GM19452 (cell line): ENCODE measurements around the gene MTA3.
A peak's percentile ranks its signal among the peaks of the same experiment; 100 is the strongest.
"Not testable (repeated sequence)": the region's sequence is repeated elsewhere in the genome, so short reads cannot be mapped to it uniquely, and the experiment has no call there.

Experiments used
- ATAC-seq: cut with Tn5 transposase; IDR thresholded peaks from one replicate; pipeline ENCODE4 v1.9.1; 2021; ENCODE audit not compliant: unreplicated experiment

The MTA3 gene

DNA sequence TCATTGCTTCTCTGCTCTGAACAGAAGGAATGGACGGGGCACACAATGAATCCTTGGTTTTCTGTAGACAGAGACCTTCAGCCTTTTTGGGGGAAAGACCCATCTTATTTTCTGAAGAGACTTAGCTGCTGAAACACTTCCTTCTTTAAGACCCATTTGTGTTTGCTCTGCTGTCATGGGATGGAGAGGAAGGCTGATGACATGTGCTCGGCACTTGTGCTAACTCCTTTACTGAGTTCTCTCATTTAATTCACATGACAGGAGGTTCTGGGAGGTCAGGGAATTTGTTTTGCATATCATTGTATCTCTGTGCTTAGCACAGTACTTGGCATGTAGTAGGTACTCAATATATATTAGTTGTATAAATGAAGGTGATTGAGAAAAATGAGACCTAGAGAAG, 156.5 kb downstream of the MTA3 start:
- ATAC-seq, result no peak

DNA sequence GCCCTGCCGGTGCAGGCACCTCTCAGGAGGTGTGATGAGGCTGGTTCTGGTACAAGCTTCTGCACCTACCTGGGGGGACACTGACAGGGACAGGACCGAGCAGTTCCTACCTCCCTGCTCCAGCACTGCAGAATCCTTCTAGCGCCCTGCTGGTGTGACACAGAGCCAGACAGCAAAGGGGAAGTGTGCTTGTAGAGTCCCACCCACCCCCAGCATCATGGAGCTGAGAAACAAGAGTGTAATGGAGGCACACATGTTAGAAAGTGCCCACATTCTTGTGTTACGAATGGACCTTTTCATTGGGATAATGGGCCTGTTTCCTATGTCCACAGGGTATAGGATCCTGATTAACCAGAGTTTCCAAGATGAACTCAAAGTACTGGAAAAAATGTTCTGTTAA, 157.2 kb downstream of the MTA3 start:
- no peak for ATAC-seq

DNA sequence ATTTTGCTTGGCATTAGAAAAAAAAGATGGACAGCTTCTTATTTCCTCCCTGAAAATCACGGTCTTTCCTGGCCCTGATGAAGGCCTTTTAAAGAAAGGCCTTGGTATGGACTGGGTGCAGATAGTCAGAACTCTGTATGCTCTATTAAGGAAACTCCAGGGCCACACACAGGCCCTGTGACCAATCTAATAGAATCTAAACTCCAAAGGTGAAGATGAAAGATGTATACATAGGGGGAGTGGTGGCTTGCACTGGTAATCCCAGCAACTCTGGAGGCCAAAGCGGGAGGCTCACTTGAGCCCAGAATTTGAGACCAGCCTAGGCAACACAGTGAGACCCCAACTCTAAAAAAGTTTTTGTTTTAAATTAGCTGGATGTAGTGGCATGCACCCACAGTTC, 158.2 kb downstream of the MTA3 start:
- ATAC-seq, result no peak

- ATAC-seq, result not testable (repeated sequence)
Measured at GRCh38 chr2:42731316-42731715, 162.9 kb downstream of the MTA3 start.

GRCh38 chr2:42733852-42734251, 165.4 kb downstream of the MTA3 start:
- no peak for ATAC-seq

GRCh38 chr2:42736598-42737322, 168.3 kb downstream of the MTA3 start:
- no peak for ATAC-seq

GRCh38 chr2:42741140-42741539, 172.7 kb downstream of the MTA3 start:
- ATAC-seq, result no peak

DNA sequence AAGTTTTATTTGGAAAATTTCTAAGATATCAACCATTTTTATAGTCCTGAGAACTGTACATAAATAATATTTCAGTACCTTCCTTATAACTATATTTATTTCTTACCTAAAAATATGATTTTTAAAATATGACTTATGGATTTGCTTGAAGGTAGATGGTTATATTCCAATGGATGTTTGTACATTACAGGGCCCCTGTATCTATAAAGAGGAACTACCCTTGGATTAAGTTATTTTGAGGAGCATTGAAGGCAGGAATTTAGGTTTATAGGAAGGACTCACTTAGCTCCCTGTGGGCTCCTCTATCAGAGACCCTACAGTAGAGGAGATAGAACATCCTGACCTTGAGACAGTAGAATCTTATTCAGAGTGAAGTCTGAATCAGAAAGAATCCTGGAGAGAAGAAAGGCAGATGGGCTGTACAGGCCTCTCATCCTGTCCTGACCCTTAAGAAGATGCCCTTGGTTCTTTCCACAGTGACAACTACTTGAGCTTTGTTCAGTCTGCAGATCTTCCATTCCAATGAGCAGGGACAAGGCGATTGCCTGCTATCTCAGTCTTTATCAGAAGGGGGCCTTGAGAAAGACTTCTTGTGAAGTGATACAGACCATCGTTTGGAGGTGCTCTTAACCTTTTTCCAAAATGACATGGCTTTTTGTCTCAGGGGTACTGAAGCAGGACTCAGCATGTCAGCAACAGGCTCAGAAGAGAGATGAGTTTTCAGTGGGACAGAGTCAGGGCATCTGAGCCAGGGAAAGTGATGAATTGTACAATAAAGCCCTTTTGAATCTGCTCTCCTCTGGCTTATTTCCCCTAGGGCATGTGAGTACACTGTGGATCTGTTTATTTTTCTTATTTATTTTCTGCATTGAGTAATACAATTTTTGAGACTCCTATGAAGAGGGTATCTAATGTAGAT, 174.6 kb downstream of the MTA3 start:
- ATAC-seq, result no peak

GRCh38 chr2:42743659-42743990, 175.2 kb downstream of the MTA3 start:
- ATAC-seq, result no peak

DNA sequence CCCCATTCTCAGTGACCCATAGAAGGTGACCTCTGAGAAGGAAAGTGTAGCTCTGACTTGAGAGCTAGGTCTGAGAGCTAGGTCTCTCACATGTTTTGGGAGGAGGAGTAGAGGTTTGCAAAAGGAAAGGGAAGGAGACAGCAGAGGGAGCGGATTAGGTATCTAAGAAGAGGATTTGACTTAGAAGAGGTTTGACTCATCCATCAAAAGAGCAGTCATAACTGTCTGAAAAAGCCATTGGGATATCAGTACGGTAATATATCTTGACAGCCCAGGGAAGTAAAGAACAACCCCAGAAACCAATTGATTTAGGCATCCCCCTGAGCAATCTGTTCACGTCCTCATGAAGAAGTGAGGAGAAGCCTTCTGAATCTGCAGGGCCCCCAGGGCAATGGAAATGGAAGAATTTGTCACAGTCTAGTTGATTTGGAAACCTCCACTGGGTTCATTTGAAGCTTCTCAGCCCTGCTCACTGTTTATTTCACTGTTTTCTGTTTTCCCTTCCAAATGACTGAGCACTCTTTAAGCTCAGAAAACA, 176.2 kb downstream of the MTA3 start:
- ATAC-seq, result no peak

DNA sequence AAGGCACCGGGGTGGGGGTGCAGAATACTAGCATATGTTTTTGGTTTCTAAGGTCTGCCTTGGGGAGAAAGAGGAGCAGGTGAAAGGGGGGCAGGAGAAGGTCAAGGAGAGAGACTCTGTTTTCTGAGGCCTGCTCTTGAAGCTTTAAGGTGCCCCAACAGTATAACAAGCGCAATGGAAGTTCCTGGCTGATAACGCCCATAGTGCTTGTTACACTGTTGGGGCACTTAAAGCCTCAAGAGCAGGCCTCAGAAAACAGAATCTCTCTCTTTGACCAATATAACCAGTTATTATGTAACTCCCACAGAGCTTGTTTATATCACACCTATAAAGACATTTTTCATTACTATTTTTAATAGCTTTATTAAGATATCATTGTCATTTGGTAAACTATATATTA, 179.0 kb downstream of the MTA3 start:
- no peak for ATAC-seq

DNA sequence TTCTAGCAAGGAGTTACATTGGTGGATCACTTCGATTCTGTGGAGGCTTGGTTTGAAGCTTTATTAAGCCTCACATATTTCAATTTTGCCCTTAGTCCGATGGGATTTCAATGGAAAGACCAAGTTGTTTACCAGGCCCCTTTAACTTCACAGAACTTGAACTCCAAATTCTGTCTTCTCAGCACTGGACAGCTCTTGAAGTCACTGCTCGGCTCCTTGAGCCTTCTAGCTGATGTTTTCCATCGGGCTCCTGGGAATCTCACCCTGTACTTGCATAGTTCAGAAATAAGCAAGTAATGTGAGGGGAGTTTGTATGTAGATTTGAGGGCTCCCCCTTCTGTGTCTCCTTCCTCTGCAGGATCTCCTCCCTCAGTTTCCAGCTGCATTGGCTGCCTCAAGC, 180.4 kb downstream of the MTA3 start:
- no peak for ATAC-seq

- ATAC-seq, result peak; percentile 54
Measured at GRCh38 chr2:42752314-42752713, 183.9 kb downstream of the MTA3 start.

DNA sequence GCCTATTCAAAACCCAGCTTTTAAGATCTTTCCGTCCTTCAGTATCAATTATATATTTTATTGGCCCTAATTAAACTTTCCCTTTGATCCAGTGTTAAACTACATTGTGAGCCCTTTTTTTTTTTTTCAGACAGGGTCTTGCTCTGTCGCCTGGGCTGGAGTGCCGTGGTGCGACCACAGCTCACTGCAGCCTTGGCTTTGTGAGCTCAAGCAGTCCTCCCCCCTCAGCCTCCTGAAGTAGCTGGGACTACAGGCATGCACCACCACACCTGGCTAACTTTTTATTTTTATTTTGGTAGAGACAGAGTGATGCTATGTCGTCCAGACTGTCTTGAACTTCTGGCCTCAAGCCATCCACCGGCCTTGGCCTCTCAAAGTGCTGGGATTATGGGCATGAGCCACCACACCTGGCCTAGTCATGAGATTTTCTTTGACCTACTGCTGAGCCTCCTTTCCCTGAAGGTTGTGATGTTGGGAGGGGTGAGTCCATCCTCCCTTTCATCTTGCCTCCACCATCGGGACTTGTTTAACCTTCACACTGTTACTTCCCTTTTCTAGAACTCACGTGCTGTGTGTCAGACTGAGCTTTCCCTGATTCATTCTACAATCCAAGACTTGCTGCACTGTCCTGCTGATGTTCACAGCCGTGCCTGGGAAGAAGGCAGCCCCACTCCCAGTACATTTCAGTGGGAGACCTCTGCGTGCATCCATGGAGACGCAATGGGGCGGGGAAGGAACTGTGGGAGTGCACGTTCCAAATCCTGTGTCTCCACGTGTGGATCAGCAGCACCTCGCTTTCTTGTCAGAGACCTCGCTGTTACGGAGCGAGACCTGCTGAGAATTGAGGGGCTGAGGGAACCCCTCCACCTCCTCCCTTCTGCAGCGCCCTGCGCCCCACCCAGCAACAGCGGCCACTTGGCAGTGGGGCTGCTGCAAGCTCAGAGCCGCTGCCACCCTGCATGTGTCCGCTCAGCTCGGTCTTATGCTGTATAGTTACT, 184.7 kb downstream of the MTA3 start:
- no peak for ATAC-seq

DNA sequence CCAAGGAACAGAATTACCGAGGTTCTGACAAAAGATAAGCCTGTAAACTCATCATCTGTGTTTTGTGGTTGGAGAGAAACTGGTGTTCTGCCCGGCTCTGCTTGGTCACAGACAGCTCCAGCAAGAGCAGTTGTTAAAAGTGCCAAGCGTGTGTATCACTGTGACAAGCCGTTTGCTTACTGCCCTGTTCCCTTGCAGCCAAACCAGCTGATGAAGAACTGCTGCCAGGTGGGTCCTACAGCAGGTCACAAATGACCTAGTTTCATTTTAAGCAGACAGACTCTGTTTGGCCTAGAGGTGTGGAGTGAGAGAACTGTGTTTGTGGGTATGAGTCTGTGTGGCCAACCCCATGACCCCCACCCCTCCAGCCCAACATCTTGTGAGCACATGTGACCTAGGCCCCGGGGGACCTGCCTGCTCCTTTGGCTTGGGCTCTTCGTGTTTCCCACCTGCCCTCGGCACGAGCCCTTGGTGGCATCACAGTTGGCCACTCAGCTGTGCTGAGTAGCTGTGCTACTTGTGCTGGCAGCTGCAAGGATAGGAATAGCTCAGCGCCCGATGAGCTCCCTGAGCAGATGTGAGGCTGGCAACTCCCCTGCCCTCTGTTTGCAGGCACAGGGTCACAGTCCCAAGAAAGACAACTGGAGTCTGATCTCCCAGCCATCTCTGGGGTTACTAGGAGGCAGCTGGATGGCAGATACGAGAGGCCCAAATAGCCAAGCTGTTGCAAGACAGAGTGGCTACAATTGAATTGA, 185.8 kb downstream of the MTA3 start:
- ATAC-seq, result peak; percentile 71

GRCh38 chr2:42754776-42755140, 186.3 kb downstream of the MTA3 start:
- ATAC-seq, result no peak

DNA sequence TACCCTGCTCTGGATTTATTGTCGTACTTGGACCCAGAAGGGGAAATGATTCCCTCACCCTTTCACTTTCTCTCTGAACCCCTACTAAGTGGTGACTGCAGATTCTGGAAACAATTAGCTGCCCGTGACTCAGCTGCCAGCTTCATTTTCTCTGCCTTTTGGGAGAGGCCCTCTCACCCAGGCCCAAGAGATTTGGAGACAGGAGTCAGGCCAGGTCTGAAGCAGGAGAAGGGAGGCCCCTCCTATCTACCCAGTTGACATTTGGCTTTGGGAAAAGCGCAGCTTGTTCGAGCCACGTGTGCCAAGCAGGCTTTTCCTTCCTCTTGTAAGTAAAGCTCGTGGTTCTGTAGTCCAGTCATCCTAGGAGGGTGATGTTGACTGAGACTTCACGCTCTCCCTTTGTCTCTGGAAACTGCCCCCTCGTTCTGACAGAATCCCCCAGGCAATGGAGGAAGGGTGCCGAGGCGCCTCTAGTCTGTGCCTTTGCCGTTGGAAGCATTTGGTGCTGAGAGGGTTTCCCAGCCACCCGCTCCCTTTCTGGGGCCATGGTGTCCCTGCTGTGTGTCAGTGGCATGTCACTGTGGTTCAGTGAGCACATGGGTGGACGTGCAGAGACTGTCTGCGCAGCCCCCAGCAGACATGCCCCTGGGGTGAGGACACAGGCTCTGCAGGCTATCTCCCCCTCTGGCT, 186.9 kb downstream of the MTA3 start:
- ATAC-seq, result no peak

- no peak for ATAC-seq
Measured at GRCh38 chr2:42756150-42756775, 187.8 kb downstream of the MTA3 start.

- no peak for ATAC-seq
Measured at GRCh38 chr2:42756966-42757513, 188.6 kb downstream of the MTA3 start.
